Cerebellar nuclear complex (tissue), 1 donor: Measurements from ENCODE around the gene AHDC1.

ENCODE experiments used
- DNase-seq, 2 experiments: peaks; one replicate each; lab custom pipeline; 2025; lab: John Stamatoyannopoulos, UW

Gene AHDC1

GRCh38 chr1:27614043-27614624 is 10.2 kb upstream of the AHDC1 start:
- no peak for DNase-seq

GRCh38 chr1:27612718-27613117 is 8.8 kb upstream of the AHDC1 start:
- DNase-seq: no peak

GRCh38 chr1:27611450-27611849 is 7.5 kb upstream of the AHDC1 start:
- DNase-seq: no peak

GRCh38 chr1:27609618-27610240 is 5.8 kb upstream of the AHDC1 start:
- no peak for DNase-seq

- DNase-seq: no peak
Measured at GRCh38 chr1:27609210-27609555, 5.2 kb upstream of the AHDC1 start.

GRCh38 chr1:27607239-27607804 is 3.4 kb upstream of the AHDC1 start:
- DNase-seq: no peak

- DNase-seq: no peak
Measured at GRCh38 chr1:27606708-27607238, 2.8 kb upstream of the AHDC1 start.

- DNase-seq: peak in 1 of 2 experiments; percentile 15
Measured at GRCh38 chr1:27605796-27606707, 2.1 kb upstream of the AHDC1 start.

- no peak for DNase-seq
Measured at GRCh38 chr1:27605300-27605766, 1.4 kb upstream of the AHDC1 start.

- no peak for DNase-seq
Measured at GRCh38 chr1:27604579-27605299, 795 bp upstream of the AHDC1 start.

GRCh38 chr1:27603309-27603680 is 649 bp downstream of the AHDC1 start:
- no peak for DNase-seq

- DNase-seq: no peak
Measured at GRCh38 chr1:27602462-27603308, 1.3 kb downstream of the AHDC1 start.

GRCh38 chr1:27601771-27602461 is 2.0 kb downstream of the AHDC1 start:
- no peak for DNase-seq

GRCh38 chr1:27601321-27601770 is 2.6 kb downstream of the AHDC1 start:
- no peak for DNase-seq

- DNase-seq: no peak
Measured at GRCh38 chr1:27600498-27601175, 3.3 kb downstream of the AHDC1 start.

- no peak for DNase-seq
Measured at GRCh38 chr1:27599605-27600497, 4.1 kb downstream of the AHDC1 start.

GRCh38 chr1:27598902-27599528 is 4.9 kb downstream of the AHDC1 start:
- DNase-seq: no peak

GRCh38 chr1:27598295-27598687 is 5.7 kb downstream of the AHDC1 start:
- DNase-seq: no peak
